HG02571 (cell line): Measurements from ENCODE around the gene SEZ6L2.
"Not testable (repeated sequence)": the region's sequence is repeated elsewhere in the genome, so short reads cannot be mapped to it uniquely, and the experiment has no call there.

Source experiments
- ATAC-seq: cut with Tn5 transposase; IDR thresholded peaks from one replicate; pipeline ENCODE4 v1.9.1; 2021; ENCODE audit warnings: mild to moderate bottlenecking, moderate library complexity; ENCODE audit not compliant: unreplicated experiment

The SEZ6L2 gene

GRCh38 chr16:29899516-29900101, at the start of gene SEZ6L2:
Gene SEZ6L2, minus strand, starts transcription at chr16:29899550. Its CDS starts 531 bp downstream, at chr16:29899019.
- no peak for ATAC-seq

GRCh38 chr16:29947897-29948296, 48.5 kb upstream of the SEZ6L2 start:
- no peak for ATAC-seq

- no peak for ATAC-seq
Measured at GRCh38 chr16:29943846-29944799, 44.8 kb upstream of the SEZ6L2 start.

- no peak for ATAC-seq
Measured at GRCh38 chr16:29940656-29941055, 41.3 kb upstream of the SEZ6L2 start.

- ATAC-seq = not testable (repeated sequence)
Measured at GRCh38 chr16:29931750-29932149, 32.4 kb upstream of the SEZ6L2 start.

GRCh38 chr16:29927070-29927905, 27.9 kb upstream of the SEZ6L2 start:
- ATAC-seq = no peak

- no peak for ATAC-seq
Measured at GRCh38 chr16:29926711-29927052, 27.3 kb upstream of the SEZ6L2 start.

GRCh38 chr16:29925781-29926710, 26.7 kb upstream of the SEZ6L2 start, which contains the start of gene KCTD13:
Gene KCTD13, minus strand, starts transcription at chr16:29926226. Its CDS starts 193 bp downstream, at chr16:29926033.
- ATAC-seq = peak; percentile 86

GRCh38 chr16:29925105-29925756, 25.9 kb upstream of the SEZ6L2 start:
- no peak for ATAC-seq

- ATAC-seq = no peak
Measured at GRCh38 chr16:29922986-29923501, 23.7 kb upstream of the SEZ6L2 start.

GRCh38 chr16:29922326-29922725, 23.0 kb upstream of the SEZ6L2 start:
- ATAC-seq = no peak

GRCh38 chr16:29921034-29921385, 21.7 kb upstream of the SEZ6L2 start:
- no peak for ATAC-seq

- ATAC-seq = no peak
Measured at GRCh38 chr16:29920288-29921033, 21.1 kb upstream of the SEZ6L2 start.

GRCh38 chr16:29916979-29917378, 17.6 kb upstream of the SEZ6L2 start:
- no peak for ATAC-seq

GRCh38 chr16:29915590-29916247, 16.4 kb upstream of the SEZ6L2 start:
- no peak for ATAC-seq

- no peak for ATAC-seq
Measured at GRCh38 chr16:29913514-29913913, 14.2 kb upstream of the SEZ6L2 start.

- no peak for ATAC-seq
Measured at GRCh38 chr16:29912087-29912486, 12.7 kb upstream of the SEZ6L2 start.

GRCh38 chr16:29911676-29912010, 12.3 kb upstream of the SEZ6L2 start:
- no peak for ATAC-seq
